Prostate gland (tissue), 2 donors: ENCODE results near the gene CCDC192. TPM values are rescaled to one million over a fixed set of nuclear protein-coding genes. Genes with fewer than 3 reads are reported as not detected.

Experiments used
- DNase-seq: peaks from one replicate; pipeline ENCODE4 v3.0.0-alpha.2; 2019; ENCODE audit warnings: low spot score
- H3K27ac ChIP-seq, 2 donors: fragments of 200-600 bp; sonication (generic); 2 replicates each; pipeline ENCODE4 v1.5.1; 2017 to 2019
- H3K27me3 ChIP-seq: fragments of 200-600 bp; sonication (generic); replicated peaks from 2 replicates; pipeline ENCODE4 v1.5.1; 2019; ENCODE audit not compliant: insufficient read depth
- H3K36me3 ChIP-seq, 2 donors: fragments of 200-600 bp; sonication (generic); 1 replicate in 1 of 2; 2 replicates in 1 of 2; pipeline versions ENCODE4 v1.5.1 to v1.8.1; 2017 to 2019
- H3K4me1 ChIP-seq: fragments of 200-600 bp; sonication (generic); replicated peaks from 2 replicates; pipeline ENCODE4 v1.5.1; 2019
- H3K4me3 ChIP-seq, 2 donors: fragments of 200-600 bp; sonication (generic); 2 replicates each; pipeline ENCODE4 v1.5.1; 2017 to 2019
- H3K9me3 ChIP-seq: fragments of 200-600 bp; sonication (generic); 2 replicates; pipeline ENCODE4 v1.5.1; 2017
- CTCF ChIP-seq, 4 experiments: fragments of 200-600 bp in 2 of 4; fragments of 450-650 bp in 2 of 4; sonication (generic) in 2 of 4; IDR thresholded peaks; 1 replicate in 3 of 4; 2 replicates in 1 of 4; pipeline ENCODE4 v1.5.1; 2016 to 2019; ENCODE audit warnings: antibody characterized with exemption in 4 of 4, mild to moderate bottlenecking in 2 of 4, moderate library complexity in 2 of 4
- POLR2A ChIP-seq: fragments of 450-650 bp; IDR thresholded peaks from one replicate; pipeline ENCODE4 v1.6.1; 2016; ENCODE audit warnings: antibody characterized with exemption, mild to moderate bottlenecking
- POLR2AphosphoS5 ChIP-seq: sonication (generic); formaldehyde crosslinking; IDR thresholded peaks from one replicate; pipeline ENCODE4 v1.6.1; 2017; ENCODE audit warnings: antibody characterized with exemption
- WGBS: methylation state at CpG from one replicate; pipeline ENCODE4 v1.1.5; 2018; 5-methylcytosine and 5-hydroxymethylcytosine counted together
- intact Hi-C: fragments of 100-400 bp; cut with DNase I; formaldehyde crosslinking; loops from one replicate; pipeline ENCODE4 v1.14.2; 2022
- total RNA-seq, 2 donors: library from RNA; depleted of rRNA; stranded (reverse); fragments of >200 nt; gene quantifications; one replicate each; pipeline ENCODE4 v1.1.0, GENCODE V29; 2016

The CCDC192 gene
- total RNA-seq, 2 donors from 2014 or later, result not detected

DNA sequence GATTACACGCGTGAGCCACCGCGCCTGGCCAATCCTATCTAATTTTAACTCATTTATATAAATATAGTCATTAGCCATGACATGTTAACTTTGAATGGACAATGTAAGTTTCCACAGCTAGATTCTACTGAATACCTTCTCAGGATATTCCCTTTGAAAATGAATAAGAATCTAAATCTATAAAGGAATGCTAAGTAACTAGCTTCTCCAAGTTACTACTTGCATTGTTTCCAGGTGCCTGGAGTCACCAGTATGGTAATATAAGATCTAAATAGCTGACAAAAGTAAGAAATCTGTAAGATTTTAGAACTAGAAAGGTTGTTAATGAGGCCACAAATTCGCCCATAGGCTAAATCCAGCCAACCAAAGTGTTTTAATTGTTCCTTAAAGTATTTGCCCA lies 191.3 kb downstream of the CCDC192 start:
- Histone ChIP-seq H3K9me3 (no peaks in the 10 kb centered on the region), H3K27ac (no peak overlapping the region), H3K4me3 (no peak overlapping the region), H3K27me3 (no peaks in the 10 kb centered on the region), H3K36me3 (no peaks in the 10 kb centered on the region), H3K4me1 (no peaks in the 10 kb centered on the region)
- TF ChIP-seq CTCF (IDR thresholded peaks at IDR 0.05) (no peak), POLR2AphosphoS5 (no peak), POLR2A (no peak)
- 92% methylated on average over 5 of the region's 5 CpGs for WGBS
- intact Hi-C loops, result no loop called here
- DNase-seq, result no peak

DNA sequence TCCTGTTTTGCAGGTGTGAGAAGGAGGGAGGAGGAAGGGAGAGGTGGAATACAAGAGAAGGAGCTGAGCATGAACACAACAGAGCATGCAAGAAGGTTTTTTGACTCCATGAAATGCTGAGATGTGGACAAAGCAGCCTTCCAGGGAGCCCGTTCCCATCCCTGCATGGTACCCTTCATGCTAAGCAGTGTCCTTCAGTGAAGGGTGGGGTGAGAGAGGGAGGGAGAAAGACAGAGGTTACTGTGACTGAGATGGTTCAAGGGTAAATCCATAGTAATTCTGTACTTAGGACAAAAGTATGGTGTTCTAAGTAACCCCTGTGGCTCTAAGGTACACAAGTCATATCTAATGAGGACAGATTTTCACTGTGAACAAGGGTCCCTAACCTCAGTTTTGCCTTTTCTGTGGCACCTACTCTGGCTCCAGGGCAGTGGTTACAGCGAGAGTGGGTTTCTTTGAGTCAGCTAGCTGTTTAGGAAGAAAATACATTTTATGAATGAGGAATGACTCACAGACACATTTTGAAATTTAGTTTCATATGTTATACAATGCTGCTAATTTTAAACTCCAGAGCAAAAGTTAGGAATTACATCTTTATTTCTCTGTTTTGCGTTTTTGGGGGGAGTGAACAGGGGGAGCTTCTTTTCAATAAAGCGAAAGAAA lies 195.5 kb downstream of the CCDC192 start:
- H3K4me1 ChIP-seq, result no peaks in the 10 kb centered on the region
- TF ChIP-seq CTCF (IDR thresholded peaks at IDR 0.05) (no peak), POLR2AphosphoS5 (no peak), POLR2A (no peak)
- intact Hi-C loops, result no loop called here
- WGBS, result 89% methylated on average over 4 of the region's 4 CpGs
- H3K9me3 ChIP-seq, result no peaks in the 10 kb centered on the region
- H3K27me3 ChIP-seq, result no peaks in the 10 kb centered on the region
- no peak for DNase-seq
- no peaks in the 10 kb centered on the region for H3K36me3 ChIP-seq
- H3K27ac ChIP-seq, result no peak overlapping the region
- no peak overlapping the region for H3K4me3 ChIP-seq

DNA sequence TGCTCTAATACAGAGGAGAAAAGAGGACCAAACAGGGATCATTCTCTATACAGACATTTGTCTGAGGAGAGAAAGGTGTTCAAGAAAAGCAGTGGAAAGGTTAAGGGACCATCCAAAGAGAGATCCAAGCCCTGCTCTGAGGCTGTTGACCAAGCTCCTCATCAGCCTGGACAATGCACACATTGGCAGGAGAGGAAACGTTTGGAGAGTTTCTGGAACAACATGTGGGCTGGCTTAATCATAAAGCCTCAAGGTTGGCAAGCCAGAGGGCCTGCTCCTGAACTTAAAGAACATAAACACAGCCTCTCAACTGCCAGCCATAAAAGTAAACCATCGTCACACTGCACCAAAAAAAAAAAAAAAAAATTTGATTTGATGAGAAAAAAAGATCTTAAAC lies 196.0 kb downstream of the CCDC192 start:
- WGBS, result 24% methylated on average over 2 of the region's 2 CpGs
- Histone ChIP-seq H3K4me1 (no peaks in the 10 kb centered on the region), H3K4me3 (no peak overlapping the region), H3K36me3 (no peaks in the 10 kb centered on the region), H3K27me3 (no peaks in the 10 kb centered on the region), H3K27ac (no peak overlapping the region), H3K9me3 (no peaks in the 10 kb centered on the region)
- TF ChIP-seq POLR2A, result no peak
- no peak for TF ChIP-seq CTCF (IDR thresholded peaks at IDR 0.05)
- no peak for DNase-seq
- intact Hi-C loops, result no loop called here

GRCh38 chr5:127906562-127907204 lies 203.5 kb downstream of the CCDC192 start:
- intact Hi-C loops, result no loop called here
- 93% methylated on average over 2 of the region's 2 CpGs for WGBS

More at GRCh38 chr5:127906562-127907204, 203.5 kb downstream of the CCDC192 start:
- Histone ChIP-seq H3K4me1 (no peaks in the 10 kb centered on the region), H3K9me3 (no peaks in the 10 kb centered on the region), H3K36me3 (no peaks in the 10 kb centered on the region), H3K4me3 (no peak overlapping the region), H3K27me3 (no peaks in the 10 kb centered on the region), H3K27ac (no peak overlapping the region)
- TF ChIP-seq POLR2AphosphoS5, result no peak
- no peak for TF ChIP-seq CTCF (IDR thresholded peaks at IDR 0.05)
- TF ChIP-seq POLR2A, result no peak
- DNase-seq, result no peak
